HepG2 (cell line): ENCODE measurements around the gene PADI1. TPM values are rescaled to one million over a fixed set of nuclear protein-coding genes. Genes with fewer than 3 reads are reported as not detected.

Experiments used
- ATAC-seq: fragments of 200-7000 bp; cut with Tn5 transposase; 3 replicates; pipeline ENCODE4 v1.9.1; 2020; ENCODE audit warnings: mild to moderate bottlenecking, moderate library complexity
- BruUV-seq: library from RNA; stranded (reverse); fragments of 400-500 nt; replicated peaks from 2 replicates; lab custom pipeline; 2021; lab: Mats Ljungman, UMichigan
- CTCF ChIA-PET: fragments of 300-600 bp; formaldehyde crosslinking; extraction: SDS; loops from one replicate; lab custom pipeline; 2021; ENCODE audit warnings: low total read pairs, inconsistent platforms, low intra/inter-chr PET ratio; lab: Yijun Ruan, JAX
- POLR2A ChIA-PET: fragments of 350-600 bp; sonication (Branson Sonifier 250); formaldehyde crosslinking; loops from one replicate; lab custom pipeline; 2020; ENCODE audit warnings: antibody characterized with exemption, inconsistent platforms; lab: Yijun Ruan, JAX
- DNase-seq: peaks from one replicate; pipeline ENCODE4 v3.0.0-alpha.2; 2015; ENCODE audit warnings: low spot score
- FAIRE-seq: peaks from 3 replicates; lab custom pipeline; 2011; peaks lifted over from hg19 to GRCh38; lab: Jason Lieb, UNC
- H2AFZ ChIP-seq: one replicate; pipeline ENCODE4 v1.6.1; 2011; ENCODE audit warnings: low read length, inconsistent platforms
- H3K27ac ChIP-seq: fragments of 300-600 bp; 3 replicates; pipeline ENCODE4 v1.8.0; 2011; ENCODE audit warnings: mixed run types, mild to moderate bottlenecking, mixed read lengths, low read length, inconsistent platforms; ENCODE audit not compliant: insufficient read depth; ENCODE audit errors: extremely low read length
- H3K27me3 ChIP-seq, 2 experiments: fragments of 200-600 bp in 1 of 2; 2 replicates in 1 of 2; 3 replicates in 1 of 2; pipeline versions ENCODE4 v1.6.0 to v1.8.0; 2011; ENCODE audit warnings: low read length in 2 of 2, mild to moderate bottlenecking in 2 of 2, moderate library complexity in 2 of 2, inconsistent platforms in 1 of 2; ENCODE audit not compliant: insufficient read depth in 2 of 2, control insufficient read depth in 1 of 2
- H3K36me3 ChIP-seq, 2 experiments: fragments of 200-600 bp in 1 of 2; replicated peaks in 1 of 2; 2 replicates in 1 of 2; 3 replicates in 1 of 2; pipeline versions ENCODE4 v1.5.1 to v1.8.0; 2011; ENCODE audit warnings: low read length in 2 of 2, inconsistent platforms in 1 of 2; ENCODE audit not compliant: insufficient read depth in 2 of 2, control insufficient read depth in 1 of 2
- H3K4me1 ChIP-seq: 2 replicates; pipeline ENCODE4 v1.5.1; 2012; ENCODE audit warnings: low read length, inconsistent platforms; ENCODE audit not compliant: insufficient read depth
- H3K4me2 ChIP-seq: 2 replicates; pipeline ENCODE4 v1.6.0; 2011; ENCODE audit warnings: low read depth, low read length, inconsistent platforms
- H3K4me3 ChIP-seq, 3 experiments: fragments of 200-600 bp in 1 of 3; sonication (generic), shearing (Covaris generic) in 1 of 3; replicated peaks in 1 of 3; 2 replicates each; pipeline ENCODE4 v1.5.1; 2011 to 2016; ENCODE audit warnings: low read length in 3 of 3, inconsistent platforms in 2 of 3, low read depth in 2 of 3, mild to moderate bottlenecking in 2 of 3, control low read depth in 1 of 3, mixed read lengths in 1 of 3; ENCODE audit not compliant: insufficient read depth in 1 of 3
- H3K79me2 ChIP-seq: one replicate; pipeline ENCODE4 v1.6.1; 2011; ENCODE audit warnings: low read length, inconsistent platforms; ENCODE audit not compliant: insufficient read depth
- H3K9ac ChIP-seq: 2 replicates; pipeline ENCODE4 v1.6.0; 2011; ENCODE audit warnings: mild to moderate bottlenecking, low read depth, low read length, inconsistent platforms; ENCODE audit not compliant: insufficient read depth
- H3K9me3 ChIP-seq: 2 replicates; pipeline ENCODE4 v1.5.1; 2012; ENCODE audit warnings: mild to moderate bottlenecking, low read length
- H4K20me1 ChIP-seq: 2 replicates; pipeline ENCODE4 v1.6.0; 2011; ENCODE audit warnings: inconsistent platforms, mild to moderate bottlenecking, low read length, moderate library complexity; ENCODE audit not compliant: insufficient read depth
- BCL6 ChIP-seq: IDR thresholded peaks from 2 replicates; pipeline ENCODE4 v1.6.1; 2016; ENCODE audit warnings: missing genetic modification reagents, missing compliant biosample characterization
- CENPBD1 ChIP-seq: sonication (generic); formaldehyde crosslinking; IDR thresholded peaks from 2 replicates; pipeline ENCODE4 v1.8.0; 2022; ENCODE audit warnings: missing genetic modification reagents, low read depth, mild to moderate bottlenecking, borderline replicate concordance
- EED ChIP-seq: sonication (generic); formaldehyde crosslinking; IDR thresholded peaks from 2 replicates; pipeline ENCODE4 v1.5.0; 2020; ENCODE audit warnings: mild to moderate bottlenecking, missing genetic modification reagents
- ETS1 ChIP-seq: sonication (generic); formaldehyde crosslinking; IDR thresholded peaks from 2 replicates; pipeline ENCODE4 v1.4.0; 2020; ENCODE audit warnings: missing genetic modification reagents
- GATA4 ChIP-seq: sonication (generic); IDR thresholded peaks from 2 replicates; pipeline ENCODE4 v1.6.1; 2016; ENCODE audit warnings: antibody characterized with exemption, low read depth, borderline replicate concordance
- TFE3 ChIP-seq: IDR thresholded peaks from 2 replicates; pipeline ENCODE4 v1.6.1; 2016
- ZNF629 ChIP-seq: sonication (generic); formaldehyde crosslinking; conservative IDR thresholded peaks from 2 replicates; pipeline ENCODE4 v1.5.0; 2020; ENCODE audit warnings: missing genetic modification reagents
- WGBS: methylation state at CpG from one replicate; pipeline ENCODE4 v1.1.6; 2017; ENCODE audit warnings: low lambda C conversion rate; 5-methylcytosine and 5-hydroxymethylcytosine counted together
- in situ Hi-C: cut with HindIII; loops from 2 replicates; pipeline ENCODE4 v1.10.0; 2017; ENCODE audit warnings: low pct_unique_long_range_greater_than_20kb; ENCODE audit not compliant: extremely low pct_ligation_motif_present
- intact Hi-C: fragments of 100-400 bp; cut with micrococcal nuclease; formaldehyde crosslinking; loops from one replicate; pipeline ENCODE4 v1.10.0; 2022; ENCODE audit not compliant: unreplicated experiment
- polyA plus RNA-seq, 8 experiments: library from polyadenylated mRNA; depleted of rRNA in 3 of 8; stranded (reverse) in 7 of 8; unstranded in 1 of 8; fragments of >200 nt; fragmentation: Illumina TruSeq in 4 of 8; extraction: Trizol in 4 of 8; gene quantifications; 2 replicates each; pipeline versions ENCODE4 v1.2.1 to v1.2.3, GENCODE V29; 2011 to 2016; ENCODE audit warnings: low read depth in 4 of 8, missing spikeins in 1 of 8, mixed read lengths in 1 of 8; ENCODE audit not compliant: insufficient read depth in 1 of 8
- total RNA-seq, 5 experiments: library from RNA; depleted of rRNA; stranded (reverse); fragments of >200 nt; fragmentation: Illumina TruSeq; extraction: Trizol; gene quantifications; 2 replicates each; pipeline ENCODE4 v1.2.3, GENCODE V29; 2016; ENCODE audit warnings: low read depth in 1 of 5

Gene PADI1
- total and polyA plus RNA-seq, 2 of the 13 experiments (the other 11 are each of a cell fraction or from before 2014, with no cell fraction given), result not detected

- no peak for TF ChIP-seq ETS1 (CRISPR knock-in tag)
Measured at GRCh38 chr1:17167041-17167785, 37.7 kb upstream of the PADI1 start (continued).

GRCh38 chr1:17167786-17168090 lies 37.2 kb upstream of the PADI1 start:
- intact Hi-C loops, result no loop called here
- H3K4me3 ChIP-seq, result no peak overlapping the region
- no peaks in the 10 kb centered on the region for H4K20me1 ChIP-seq
- 13% methylated on average over 4 of the region's 5 CpGs for WGBS
- no peaks in the 10 kb centered on the region for H3K4me1 ChIP-seq
- H3K79me2 ChIP-seq, result no peaks in the 10 kb centered on the region
- BruUV-seq, result no TSS peak
- POLR2A ChIA-PET, result no interaction called here
- CTCF ChIA-PET, result no interaction called here
- no peak for FAIRE-seq
- no peak overlapping the region for H3K27ac ChIP-seq
- no peak overlapping the region for H3K9ac ChIP-seq
- H3K9me3 ChIP-seq, result no peaks in the 10 kb centered on the region
- TF ChIP-seq TFE3 (CRISPR knock-in tag) (no peak), CENPBD1 (CRISPR knock-in tag) (no peak), BCL6 (no peak), EED (CRISPR knock-in tag) (no peak), ZNF629 (CRISPR knock-in tag) (peak; percentile 66), GATA4 (no peak)
- no peak overlapping the region for H3K4me2 ChIP-seq
- H3K27me3 ChIP-seq, result 0 out of 5 replicates have a peak, but pooled peaks cover 0 to 1% of the 10 kb centered on the region in 2 experiments
- no peak for DNase-seq
- no peaks in the 10 kb centered on the region for H3K36me3 ChIP-seq
- in situ Hi-C loops, result no loop called here
- H2AFZ ChIP-seq, result no peak overlapping the region
- ATAC-seq, result no peak
